IPS-NIHi11 (cell line): ENCODE results near the gene CCDC182.

ENCODE experiments used
- DNase-seq: peaks from one replicate; pipeline ENCODE4 v3.0.0; 2012; ENCODE audit warnings: mixed read lengths, low spot score

CCDC182 gene

GRCh38 chr17:57745242-57745641 is at the start of gene CCDC182:
Gene CCDC182, minus strand, starts transcription at chr17:57745299. Its CDS starts 27 bp downstream, at chr17:57745272.
- no peak for DNase-seq

GRCh38 chr17:57794841-57795240 is 49.7 kb upstream of the CCDC182 start:
- DNase-seq, result no peak

- no peak for DNase-seq
Observed at GRCh38 chr17:57788725-57789124, 43.6 kb upstream of the CCDC182 start.

- no peak for DNase-seq
Observed at GRCh38 chr17:57785022-57785421, 39.9 kb upstream of the CCDC182 start.

- no peak for DNase-seq
Observed at GRCh38 chr17:57784226-57784895, 39.3 kb upstream of the CCDC182 start.

GRCh38 chr17:57783338-57783742 is 38.2 kb upstream of the CCDC182 start:
- peak; percentile 95 for DNase-seq

GRCh38 chr17:57782647-57783337 is 37.7 kb upstream of the CCDC182 start:
- DNase-seq, result no peak

- DNase-seq, result no peak
Observed at GRCh38 chr17:57782062-57782490, 37.0 kb upstream of the CCDC182 start.

- no peak for DNase-seq
Observed at GRCh38 chr17:57781386-57782061, 36.4 kb upstream of the CCDC182 start.

GRCh38 chr17:57779706-57780105 is 34.6 kb upstream of the CCDC182 start:
- DNase-seq, result no peak

GRCh38 chr17:57778306-57778705 is 33.2 kb upstream of the CCDC182 start:
- DNase-seq, result no peak

- no peak for DNase-seq
Observed at GRCh38 chr17:57776366-57776765, 31.3 kb upstream of the CCDC182 start.

- DNase-seq, result no peak
Observed at GRCh38 chr17:57774872-57775271, 29.8 kb upstream of the CCDC182 start.

GRCh38 chr17:57773557-57773956 is 28.5 kb upstream of the CCDC182 start:
- no peak for DNase-seq

GRCh38 chr17:57772774-57773173 is 27.7 kb upstream of the CCDC182 start:
- DNase-seq, result no peak

- DNase-seq, result no peak
Observed at GRCh38 chr17:57767561-57767960, 22.5 kb upstream of the CCDC182 start.

- DNase-seq, result no peak
Observed at GRCh38 chr17:57766318-57766943, 21.3 kb upstream of the CCDC182 start.

GRCh38 chr17:57762452-57763395 is 17.6 kb upstream of the CCDC182 start:
- DNase-seq, result no peak

GRCh38 chr17:57761887-57762286 is 16.8 kb upstream of the CCDC182 start:
- DNase-seq, result no peak

- DNase-seq, result no peak
Observed at GRCh38 chr17:57760046-57760445, 14.9 kb upstream of the CCDC182 start.

- no peak for DNase-seq
Observed at GRCh38 chr17:57758654-57759053, 13.6 kb upstream of the CCDC182 start.
